Skin of body (tissue), 2 donors: ENCODE results near the gene ACSL6. TPM values are rescaled to one million over a fixed set of nuclear protein-coding genes. Genes with fewer than 3 reads are reported as not detected.

Experiments
- DNase-seq: peaks from one replicate; lab custom pipeline; 2025; lab: John Stamatoyannopoulos, UW
- total RNA-seq: library from RNA; depleted of rRNA; stranded (reverse); fragments of >200 nt; gene quantifications from one replicate; pipeline ENCODE4 v1.2.3, GENCODE V29; 2014

The ACSL6 gene
- total RNA-seq, 1 donor from 2014 or later: 3.7 TPM

- no peak for DNase-seq
These were observed 11.8 kb downstream of the ACSL6 start for GRCh38 chr5:131999441-132000240.

- no peak for DNase-seq
These were observed 12.4 kb downstream of the ACSL6 start for GRCh38 chr5:131999041-131999440.

- DNase-seq: no peak
These were observed 12.9 kb downstream of the ACSL6 start for GRCh38 chr5:131998431-131999040.

GRCh38 chr5:131997727-131998117 is 13.7 kb downstream of the ACSL6 start:
- no peak for DNase-seq

- no peak for DNase-seq
These were observed 14.3 kb downstream of the ACSL6 start for GRCh38 chr5:131997026-131997726.

GRCh38 chr5:131996210-131997025 is 15.0 kb downstream of the ACSL6 start:
- DNase-seq: no peak

GRCh38 chr5:131994533-131995226 is 16.8 kb downstream of the ACSL6 start:
- no peak for DNase-seq

- DNase-seq: no peak
These were observed 17.4 kb downstream of the ACSL6 start for GRCh38 chr5:131994090-131994489.

- DNase-seq: no peak
These were observed 17.8 kb downstream of the ACSL6 start for GRCh38 chr5:131993676-131994075.

- DNase-seq: no peak
These were observed 19.1 kb downstream of the ACSL6 start for GRCh38 chr5:131992370-131992769.

- no peak for DNase-seq
These were observed 19.7 kb downstream of the ACSL6 start for GRCh38 chr5:131991593-131992324.

GRCh38 chr5:131990716-131991115 is 20.7 kb downstream of the ACSL6 start:
- no peak for DNase-seq

GRCh38 chr5:131988601-131989000 is 22.9 kb downstream of the ACSL6 start:
- DNase-seq: no peak

GRCh38 chr5:131987251-131987650 is 24.2 kb downstream of the ACSL6 start:
- no peak for DNase-seq

GRCh38 chr5:131986161-131986912 is 25.1 kb downstream of the ACSL6 start:
- no peak for DNase-seq

- DNase-seq: no peak
These were observed 26.3 kb downstream of the ACSL6 start for GRCh38 chr5:131984956-131985665.

GRCh38 chr5:131983244-131983771 is 28.1 kb downstream of the ACSL6 start:
- peak; percentile 62 for DNase-seq

- DNase-seq: no peak
These were observed 29.9 kb downstream of the ACSL6 start for GRCh38 chr5:131981516-131981915.

GRCh38 chr5:131980696-131981095 is 30.8 kb downstream of the ACSL6 start:
- no peak for DNase-seq
